MM.1S (cell line): ENCODE measurements around the gene NCKAP5.

ENCODE experiments used
- CTCF ChIP-seq: fragments of 300-600 bp; sonication (generic); IDR thresholded peaks from 2 replicates; pipeline ENCODE4 v1.5.1; 2016; ENCODE audit warnings: antibody characterized with exemption, low read length, mixed read lengths
- EZH2 ChIP-seq: fragments of 300-600 bp; sonication (generic); optimal IDR thresholded peaks from 2 replicates; pipeline ENCODE3; 2017; ENCODE audit warnings: low read depth, mild to moderate bottlenecking, antibody characterized with exemption, low read length, mixed read lengths
- EZH2phosphoT487 ChIP-seq: fragments of 300-600 bp; sonication (generic); IDR thresholded peaks from 2 replicates; pipeline ENCODE4 v1.6.1; 2018; ENCODE audit warnings: antibody characterized with exemption, low read length

GRCh38 chr2:133374781-133375180, 193.5 kb downstream of the NCKAP5 start:
- no peak for TF ChIP-seq CTCF
- TF ChIP-seq EZH2: no peak
- no peak for TF ChIP-seq EZH2phosphoT487
